IMR-90 (cell line): Measurements from ENCODE around the gene TMEM17.

Experiments
- CHD1 ChIP-seq: IDR thresholded peaks from 2 replicates; pipeline ENCODE4 v1.6.1; 2012; ENCODE audit warnings: low read depth, low read length, improper control_type of control experiment
- CTCF ChIP-seq: conservative IDR thresholded peaks from 2 replicates; pipeline ENCODE4 v1.5.1; 2012; ENCODE audit warnings: mild to moderate bottlenecking, low read depth, low read length, improper control_type of control experiment
- MAFK ChIP-seq: IDR thresholded peaks from 2 replicates; pipeline ENCODE4 v1.6.1; 2012; ENCODE audit warnings: low read depth, low read length, improper control_type of control experiment
- POLR2A ChIP-seq: IDR thresholded peaks from 2 replicates; pipeline ENCODE4 v1.6.1; 2012; ENCODE audit warnings: mild to moderate bottlenecking, low read depth, low read length
- RAD21 ChIP-seq: IDR thresholded peaks from 2 replicates; pipeline ENCODE4 v1.6.1; 2012; ENCODE audit warnings: low read length, improper control_type of control experiment

- TF ChIP-seq CTCF (no peak), POLR2A (no peak), CHD1 (no peak), MAFK (no peak), RAD21 (no peak)
Measured at GRCh38 chr2:62486439-62486765, 19.6 kb downstream of the TMEM17 start.
